ENCODE results near the gene HOXD11.

The HOXD11 gene

GRCh38 chr2:176080540-176081375 lies 26.3 kb upstream of the HOXD11 start:
- peak; percentile 60 for DNase-seq
- in situ Hi-C loops (cut with MboI; ENCODE audit: low pct_unique_long_range_greater_than_20kb, low sequenced_read_pairs) = loop anchor here (25.0 kb wide), 2 partner anchors 393 to 718 kb away; no protein-coding TSS in a partner anchor

GRCh38 chr2:176081376-176081836 lies 25.7 kb upstream of the HOXD11 start:
- in situ Hi-C loops (cut with MboI; ENCODE audit: low pct_unique_long_range_greater_than_20kb, low sequenced_read_pairs) = loop anchor here (25.0 kb wide), 2 partner anchors 394 to 719 kb away; no protein-coding TSS in a partner anchor
- no peak for DNase-seq

GRCh38 chr2:176081837-176082524 lies 25.1 kb upstream of the HOXD11 start:
- DNase-seq = no peak
- in situ Hi-C loops (cut with MboI; ENCODE audit: low pct_unique_long_range_greater_than_20kb, low sequenced_read_pairs) = loop anchor here (25.0 kb wide), 2 partner anchors 395 to 720 kb away; no protein-coding TSS in a partner anchor

GRCh38 chr2:176082525-176082823 lies 24.6 kb upstream of the HOXD11 start:
- no peak for DNase-seq
- in situ Hi-C loops (cut with MboI; ENCODE audit: low pct_unique_long_range_greater_than_20kb, low sequenced_read_pairs) = loop anchor here (25.0 kb wide), 2 partner anchors 395 to 720 kb away; no protein-coding TSS in a partner anchor

GRCh38 chr2:176082824-176083751 lies 24.0 kb upstream of the HOXD11 start:
- DNase-seq = no peak
- in situ Hi-C loops (cut with MboI; ENCODE audit: low pct_unique_long_range_greater_than_20kb, low sequenced_read_pairs) = loop anchor here (25.0 kb wide), 2 partner anchors 396 to 721 kb away; no protein-coding TSS in a partner anchor

DNA sequence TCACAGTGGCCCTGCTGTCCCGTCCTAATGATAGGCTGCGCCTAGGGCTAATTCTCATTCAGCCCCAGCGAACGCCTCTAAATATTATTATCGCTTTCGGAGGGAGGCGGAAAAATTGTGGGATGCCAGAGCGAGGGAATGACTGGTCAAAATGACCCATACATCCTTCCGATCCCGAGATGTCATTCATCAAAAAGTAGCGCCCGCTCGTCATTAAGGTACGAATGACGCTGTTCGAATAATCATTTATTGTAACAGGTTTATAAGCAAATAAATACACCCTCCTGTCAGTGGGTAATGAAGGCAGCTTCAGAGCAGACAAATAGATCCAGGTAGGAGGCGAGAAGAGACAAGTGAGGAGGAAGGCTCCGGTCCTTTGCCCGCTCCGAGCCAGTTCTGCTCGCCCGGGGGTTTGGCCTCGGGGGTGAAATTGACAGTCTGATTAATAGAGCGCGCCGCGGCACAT lies 23.3 kb upstream of the HOXD11 start, which contains the start of gene EVX2:
EVX2 (minus strand) TSS at position 167 of the 466 bp plus-strand sequence. CDS start 186 bp downstream, outside the sequence.
- in situ Hi-C loops (cut with MboI; ENCODE audit: low pct_unique_long_range_greater_than_20kb, low sequenced_read_pairs) = loop anchor here (25.0 kb wide), 2 partner anchors 397 to 722 kb away; no protein-coding TSS in a partner anchor
- DNase-seq = no peak

- no peak for DNase-seq
- in situ Hi-C loops (cut with MboI; ENCODE audit: low pct_unique_long_range_greater_than_20kb, low sequenced_read_pairs) = loop anchor here (25.0 kb wide), 2 partner anchors 397 to 722 kb away; no protein-coding TSS in a partner anchor
These were observed 22.4 kb upstream of the HOXD11 start for GRCh38 chr2:176084611-176085119.

- in situ Hi-C loops (cut with MboI; ENCODE audit: low pct_unique_long_range_greater_than_20kb, low sequenced_read_pairs) = loop anchor here (25.0 kb wide), 2 partner anchors 398 to 723 kb away; no protein-coding TSS in a partner anchor
- no peak for DNase-seq
These were observed 21.8 kb upstream of the HOXD11 start for GRCh38 chr2:176085120-176085788.

DNA sequence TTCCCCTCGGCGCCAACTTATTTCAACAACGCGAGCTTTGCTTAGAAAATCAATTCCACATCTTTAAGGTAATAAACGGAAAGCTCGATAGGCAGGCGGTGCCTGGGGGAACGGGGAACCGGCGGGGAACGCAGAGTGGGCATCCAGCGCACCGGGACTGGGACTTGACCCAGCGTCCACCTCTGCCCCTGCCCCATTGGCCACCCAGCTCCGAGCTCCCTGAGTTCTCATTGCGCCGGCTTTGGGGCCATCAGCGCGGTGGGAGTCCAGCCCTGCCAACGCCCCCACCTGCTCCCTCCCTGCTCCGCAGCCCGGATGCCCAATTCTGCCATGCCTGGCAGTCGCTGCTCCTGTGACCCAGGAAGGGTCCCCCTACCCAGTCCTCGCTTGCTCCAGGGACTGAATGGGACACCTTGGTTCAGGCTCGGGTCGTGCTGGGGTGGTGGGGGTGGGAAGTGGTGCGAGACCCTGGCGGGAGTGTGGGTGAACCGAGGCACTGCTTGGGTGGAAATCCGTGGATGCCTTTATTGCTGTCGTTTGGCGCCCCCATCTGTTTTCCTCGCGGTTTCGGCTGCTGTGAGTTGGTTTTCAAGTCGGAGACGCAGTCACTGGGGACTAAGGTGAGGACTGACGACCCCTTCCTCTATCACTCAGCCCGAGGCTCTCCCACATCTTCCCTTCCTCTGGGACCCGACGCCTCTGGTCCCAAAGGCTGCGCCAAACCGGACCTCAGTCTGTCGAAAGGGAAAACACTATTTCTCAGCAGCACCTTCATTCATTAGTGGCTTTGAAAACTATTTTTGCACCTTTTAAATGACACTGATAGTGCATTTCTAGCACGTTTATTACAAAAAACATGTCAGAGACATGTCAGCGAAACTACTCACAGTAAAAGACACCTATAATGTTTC lies 21.0 kb upstream of the HOXD11 start:
- in situ Hi-C loops (cut with MboI; ENCODE audit: low pct_unique_long_range_greater_than_20kb, low sequenced_read_pairs) = loop anchor here (25.0 kb wide), 2 partner anchors 399 to 724 kb away; no protein-coding TSS in a partner anchor
- DNase-seq = peak; percentile 50

DNA sequence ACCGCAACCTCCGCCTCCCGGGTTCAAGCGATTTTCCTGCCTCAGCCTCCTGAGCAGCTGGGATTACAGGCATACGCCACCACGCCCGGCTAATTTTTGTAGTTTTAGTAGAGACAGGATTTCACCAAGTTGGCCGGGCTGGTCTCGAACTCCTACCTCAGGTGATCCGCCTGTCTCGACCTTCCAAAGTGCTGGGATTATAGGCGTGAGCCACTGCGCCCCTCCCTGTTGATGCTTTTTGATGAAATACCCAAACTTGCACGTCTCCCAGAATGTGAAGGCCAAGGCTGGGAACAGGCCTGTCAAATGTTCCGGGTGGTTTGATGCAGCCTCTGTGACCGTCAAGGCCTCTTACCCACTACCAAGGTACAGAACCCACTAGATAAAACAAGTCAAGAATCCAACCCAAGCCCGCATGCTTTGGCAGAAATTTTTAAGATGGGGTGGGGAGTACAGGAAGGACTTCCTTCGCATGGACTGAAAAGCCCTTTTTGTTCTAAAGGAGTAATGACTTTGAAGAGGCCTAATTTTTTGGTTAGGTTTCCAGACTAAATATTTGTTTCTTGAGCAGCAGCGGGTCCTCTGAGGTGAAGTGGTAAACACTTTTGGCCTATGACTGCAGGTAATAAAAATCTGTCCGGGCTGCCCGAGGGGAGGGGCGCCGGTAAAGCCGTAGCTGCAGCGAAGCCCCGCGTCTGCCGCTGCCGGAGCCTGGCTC lies 19.6 kb upstream of the HOXD11 start:
- in situ Hi-C loops (cut with MboI; ENCODE audit: low pct_unique_long_range_greater_than_20kb, low sequenced_read_pairs) = loop anchor here (25.0 kb wide), 2 partner anchors 400 to 725 kb away; no protein-coding TSS in a partner anchor
- DNase-seq = no peak

DNA sequence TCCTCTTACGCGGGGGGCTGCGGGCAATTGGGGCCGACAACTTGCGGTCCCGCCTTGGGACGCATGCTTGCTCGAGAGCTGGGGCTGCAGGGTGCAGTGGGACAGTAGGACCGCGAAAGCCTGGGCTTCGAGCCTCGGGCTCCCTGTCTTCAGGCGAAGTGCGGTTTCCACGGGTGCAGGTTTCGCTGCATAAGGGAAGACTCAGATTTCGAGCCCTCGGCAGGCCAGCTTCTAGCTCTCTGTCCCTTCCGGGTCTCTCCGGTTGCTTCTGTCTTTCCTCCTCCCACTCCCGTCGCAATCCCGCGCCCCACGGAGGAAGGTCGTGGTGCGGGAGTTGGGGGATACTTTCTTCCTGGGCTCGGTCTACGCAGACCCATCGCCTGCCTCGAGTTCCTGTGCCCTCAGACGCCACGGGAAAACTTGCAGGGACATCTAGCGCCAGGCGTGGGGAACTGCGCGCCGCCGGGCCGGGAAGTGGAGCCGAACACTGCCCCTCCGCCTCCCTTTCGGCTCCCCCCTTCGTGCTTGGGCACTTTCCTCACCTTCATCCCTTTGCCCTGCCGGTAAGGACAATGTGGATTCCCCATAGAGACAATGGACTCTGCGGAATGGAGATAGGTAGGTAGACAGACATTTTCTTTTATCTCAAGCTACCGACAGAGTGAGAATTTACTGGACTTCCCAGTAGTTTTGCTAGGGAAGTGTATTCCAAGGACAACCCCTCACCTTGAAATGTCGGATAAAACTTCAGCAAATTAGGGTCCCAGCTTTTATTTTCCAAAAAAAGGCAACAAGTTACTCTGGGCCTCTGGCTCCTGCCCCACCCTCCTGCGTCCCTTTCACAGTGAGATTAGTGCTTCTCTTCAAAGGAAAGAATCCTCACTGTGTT lies 18.8 kb upstream of the HOXD11 start:
- in situ Hi-C loops (cut with MboI; ENCODE audit: low pct_unique_long_range_greater_than_20kb, low sequenced_read_pairs) = loop anchor here (25.0 kb wide), 2 partner anchors 401 to 726 kb away; no protein-coding TSS in a partner anchor
- DNase-seq = peak; percentile 59

DNA sequence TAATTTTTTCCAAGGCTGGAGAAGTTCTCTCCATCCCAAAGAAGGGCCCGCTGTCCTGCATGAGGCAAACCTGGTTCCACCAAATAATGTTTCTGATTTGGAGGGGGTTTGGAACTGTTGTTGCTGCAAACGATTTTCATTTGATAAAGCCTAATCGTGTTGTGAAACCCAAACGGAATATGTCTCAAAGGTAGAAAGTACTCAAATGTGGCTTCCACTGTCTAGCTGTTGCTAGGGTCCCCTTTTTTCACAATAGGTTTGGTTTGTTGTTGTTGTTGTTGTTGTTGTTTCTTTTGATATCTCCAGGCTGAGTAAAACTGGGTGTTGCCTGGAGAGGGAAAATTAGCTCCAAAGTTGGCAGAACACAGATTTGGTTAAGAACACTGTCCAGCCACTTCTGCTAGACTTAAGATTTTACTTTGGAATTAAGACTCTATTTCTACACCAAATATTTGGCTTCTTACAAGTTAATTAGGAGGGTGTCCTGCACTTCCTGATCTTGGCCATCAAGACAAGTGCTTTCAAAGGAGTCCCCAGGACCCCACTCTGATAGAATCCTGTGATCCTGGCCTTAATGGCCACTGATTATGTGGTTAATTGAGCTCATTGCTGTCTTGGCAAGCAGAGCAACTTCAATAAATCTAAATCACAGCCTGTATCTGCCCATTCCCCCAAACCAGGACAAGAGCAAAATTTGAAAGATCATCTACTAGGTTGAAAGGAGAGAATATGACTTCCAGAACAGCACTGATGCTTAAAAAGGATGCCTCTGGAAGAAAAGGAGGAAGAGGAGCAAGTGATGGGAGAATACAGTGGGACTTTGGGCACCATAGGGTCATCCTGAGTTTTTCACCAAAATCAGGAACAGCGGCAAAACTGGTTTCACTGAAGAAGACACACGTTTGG lies 17.9 kb upstream of the HOXD11 start:
- in situ Hi-C loops (cut with MboI; ENCODE audit: low pct_unique_long_range_greater_than_20kb, low sequenced_read_pairs) = loop anchor here (25.0 kb wide), 2 partner anchors 402 to 727 kb away; no protein-coding TSS in a partner anchor
- DNase-seq = no peak

- no peak for DNase-seq
- in situ Hi-C loops (cut with MboI; ENCODE audit: low pct_unique_long_range_greater_than_20kb, low sequenced_read_pairs) = loop anchor here (25.0 kb wide), 2 partner anchors 403 to 728 kb away; no protein-coding TSS in a partner anchor
These were observed 17.2 kb upstream of the HOXD11 start for GRCh38 chr2:176089843-176090395.

DNA sequence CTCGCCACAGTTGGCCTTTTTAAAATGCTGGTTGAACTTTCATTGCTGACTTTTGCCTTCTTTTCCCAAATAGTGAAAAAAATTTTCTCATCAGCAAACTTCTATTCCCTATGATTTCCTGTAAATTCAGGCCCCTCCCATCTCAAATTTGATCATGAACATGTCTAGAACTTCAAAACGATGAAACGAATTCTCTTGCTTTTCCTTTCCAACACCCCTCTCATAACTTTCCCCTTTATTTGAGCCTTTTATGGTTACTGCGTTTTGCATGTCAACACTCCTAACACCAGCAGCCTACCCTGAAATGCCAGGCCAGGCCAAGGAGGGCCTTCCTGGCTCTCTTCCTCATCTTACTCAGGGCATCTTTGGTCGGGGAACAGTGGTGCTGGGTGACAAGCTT lies 16.2 kb upstream of the HOXD11 start:
- no peak for DNase-seq
- in situ Hi-C loops (cut with MboI; ENCODE audit: low pct_unique_long_range_greater_than_20kb, low sequenced_read_pairs) = loop anchor here (25.0 kb wide), 2 partner anchors 404 to 729 kb away; no protein-coding TSS in a partner anchor
